Keratinocyte (primary cell): Measurements from ENCODE around the gene STAG1. TPM values are rescaled to one million over a fixed set of nuclear protein-coding genes. Genes with fewer than 3 reads are reported as not detected.

ENCODE experiments used
- DNase-seq: peaks from one replicate; pipeline ENCODE4 v3.0.0-alpha.2; 2011; ENCODE audit warnings: low read depth, missing footprints, low spot score
- FAIRE-seq: peaks from 2 replicates; lab custom pipeline; 2011; peaks lifted over from hg19 to GRCh38; lab: Jason Lieb, UNC
- H2AFZ ChIP-seq: 2 replicates; pipeline ENCODE4 v1.6.0; 2012; ENCODE audit warnings: low read length, control low read depth, inconsistent platforms; ENCODE audit not compliant: control insufficient read depth
- H3K27ac ChIP-seq: 2 replicates; pipeline ENCODE4 v1.5.1; 2011; ENCODE audit warnings: low read length; ENCODE audit not compliant: control insufficient read depth, insufficient read depth
- H3K27me3 ChIP-seq: 3 replicates; pipeline ENCODE4 v1.6.0; 2011; ENCODE audit warnings: low read length; ENCODE audit not compliant: control insufficient read depth, insufficient read depth; ENCODE audit errors: extremely low read depth
- H3K36me3 ChIP-seq, 2 experiments: 2 replicates in 1 of 2; 3 replicates in 1 of 2; pipeline ENCODE4 v1.5.1; 2011; ENCODE audit warnings: low read length in 2 of 2, mild to moderate bottlenecking in 1 of 2; ENCODE audit not compliant: control insufficient read depth in 2 of 2, insufficient read depth in 2 of 2; ENCODE audit errors: extremely low read depth in 1 of 2
- H3K4me1 ChIP-seq: 3 replicates; pipeline ENCODE4 v1.5.1; 2011; ENCODE audit warnings: low read length; ENCODE audit not compliant: control insufficient read depth, insufficient read depth; ENCODE audit errors: extremely low read depth
- H3K4me2 ChIP-seq: 3 replicates; pipeline ENCODE4 v1.6.0; 2011; ENCODE audit warnings: low read depth, low read length; ENCODE audit not compliant: control insufficient read depth, insufficient read depth; ENCODE audit errors: extremely low read depth
- H3K4me3 ChIP-seq, 3 experiments: fragments of 200-600 bp in 1 of 3; sonication (generic) in 1 of 3; 2 replicates in 2 of 3; 3 replicates in 1 of 3; pipeline ENCODE4 v1.5.1; 2011 to 2016; ENCODE audit warnings: low read length in 3 of 3, mild to moderate bottlenecking in 3 of 3, control low read depth in 2 of 3, inconsistent platforms in 1 of 3, low read depth in 1 of 3, mixed read lengths in 1 of 3, mixed run types in 1 of 3, moderate library complexity in 1 of 3; ENCODE audit not compliant: control insufficient read depth in 2 of 3, insufficient read depth in 2 of 3; ENCODE audit errors: extremely low read depth in 1 of 3
- H3K79me2 ChIP-seq: 2 replicates; pipeline ENCODE4 v1.6.0; 2012; ENCODE audit warnings: low read length; ENCODE audit not compliant: control insufficient read depth, insufficient read depth
- H3K9ac ChIP-seq: 3 replicates; pipeline ENCODE4 v1.6.0; 2011; ENCODE audit warnings: low read length; ENCODE audit not compliant: control insufficient read depth, insufficient read depth; ENCODE audit errors: extremely low read depth
- H3K9me1 ChIP-seq: 3 replicates; pipeline ENCODE4 v1.6.0; 2011; ENCODE audit warnings: low read length; ENCODE audit not compliant: control insufficient read depth, insufficient read depth; ENCODE audit errors: extremely low read depth
- H3K9me3 ChIP-seq: 2 replicates; pipeline ENCODE4 v1.5.1; 2012; ENCODE audit warnings: low read depth, low read length; ENCODE audit not compliant: control insufficient read depth
- H4K20me1 ChIP-seq: 3 replicates; pipeline ENCODE4 v1.6.0; 2011; ENCODE audit warnings: low read length; ENCODE audit not compliant: control insufficient read depth, insufficient read depth; ENCODE audit errors: extremely low read depth
- EZH2 ChIP-seq: IDR thresholded peaks from one replicate; pipeline ENCODE4 v1.6.1; 2012; ENCODE audit warnings: inconsistent platforms, mild to moderate bottlenecking, low read length, moderate library complexity
- dilution Hi-C: fragments of 300-500 bp; cut with MboI; formaldehyde crosslinking; loops from one replicate; pipeline ENCODE4 v1.7.0; 2020; ENCODE audit warnings: low sequenced_read_pairs; ENCODE audit not compliant: extremely low pct_ligation_motif_present
- polyA plus RNA-seq, 5 experiments: library from polyadenylated mRNA; depleted of rRNA in 3 of 5; stranded (reverse) in 3 of 5; stranded (forward) in 1 of 5; unstranded in 1 of 5; fragments of >200 nt; gene quantifications; 1 replicate in 1 of 5; 2 replicates in 3 of 5; 3 replicates in 1 of 5; pipeline versions ENCODE4 v1.2.1 to v1.2.3, GENCODE V29; 2011 to 2012; ENCODE audit warnings: missing spikeins in 2 of 5, low read depth in 1 of 5, low replicate concordance in 1 of 5
- TF ChIP-seq, protein P1 (sequence below), 3 experiments: IDR thresholded peaks in 1 of 3; conservative IDR thresholded peaks in 1 of 3; optimal IDR thresholded peaks in 1 of 3; 2 replicates in 2 of 3; 3 replicates in 1 of 3; pipeline versions ENCODE3 to v1.5.1; 2011; ENCODE audit warnings: low read length in 3 of 3, mild to moderate bottlenecking in 3 of 3, moderate library complexity in 2 of 3, control low read depth in 1 of 3, inconsistent platforms in 1 of 3; ENCODE audit not compliant: insufficient read depth in 2 of 3; ENCODE audit errors: extremely low read depth in 1 of 3

STAG1 gene
- polyA plus RNA-seq, 1 donor (not counting 4 experiments of a cell fraction or from before 2014, with no cell fraction given) = 11.8 TPM

DNA sequence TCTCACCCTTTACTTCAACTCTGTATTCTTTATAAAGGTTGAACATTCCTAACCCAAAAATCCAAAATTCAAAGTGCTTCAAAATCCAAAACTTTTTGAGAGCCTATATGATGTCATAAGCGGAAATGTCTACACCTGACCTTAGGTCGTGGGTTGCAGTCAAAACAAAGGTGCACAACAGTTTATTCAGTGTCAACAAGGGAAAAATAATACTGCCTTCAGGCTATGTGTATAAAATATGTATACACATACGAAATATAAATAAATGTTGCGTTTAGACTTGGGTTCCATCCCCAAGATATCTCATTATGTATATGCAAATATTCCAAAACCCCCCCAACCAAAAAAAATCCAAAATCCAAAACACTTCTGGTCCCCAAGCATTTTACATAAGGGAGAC lies 90.9 kb downstream of the STAG1 start:
- FAIRE-seq = no peak

GRCh38 chr3:136658946-136659682 lies 93.1 kb downstream of the STAG1 start:
- no peak for FAIRE-seq
- TF ChIP-seq, protein P1, sequence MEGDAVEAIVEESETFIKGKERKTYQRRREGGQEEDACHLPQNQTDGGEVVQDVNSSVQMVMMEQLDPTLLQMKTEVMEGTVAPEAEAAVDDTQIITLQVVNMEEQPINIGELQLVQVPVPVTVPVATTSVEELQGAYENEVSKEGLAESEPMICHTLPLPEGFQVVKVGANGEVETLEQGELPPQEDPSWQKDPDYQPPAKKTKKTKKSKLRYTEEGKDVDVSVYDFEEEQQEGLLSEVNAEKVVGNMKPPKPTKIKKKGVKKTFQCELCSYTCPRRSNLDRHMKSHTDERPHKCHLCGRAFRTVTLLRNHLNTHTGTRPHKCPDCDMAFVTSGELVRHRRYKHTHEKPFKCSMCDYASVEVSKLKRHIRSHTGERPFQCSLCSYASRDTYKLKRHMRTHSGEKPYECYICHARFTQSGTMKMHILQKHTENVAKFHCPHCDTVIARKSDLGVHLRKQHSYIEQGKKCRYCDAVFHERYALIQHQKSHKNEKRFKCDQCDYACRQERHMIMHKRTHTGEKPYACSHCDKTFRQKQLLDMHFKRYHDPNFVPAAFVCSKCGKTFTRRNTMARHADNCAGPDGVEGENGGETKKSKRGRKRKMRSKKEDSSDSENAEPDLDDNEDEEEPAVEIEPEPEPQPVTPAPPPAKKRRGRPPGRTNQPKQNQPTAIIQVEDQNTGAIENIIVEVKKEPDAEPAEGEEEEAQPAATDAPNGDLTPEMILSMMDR (optimal IDR thresholded peaks at IDR 0.05 in 1 of 3, IDR thresholded peaks at IDR 0.05 in 1 of 3, conservative IDR thresholded peaks at IDR 0.05 in 1 of 3; ENCODE audit: extremely low read depth in 1 of 3, insufficient read depth in 2 of 3, low read length in 3 of 3) = no peak
- TF ChIP-seq EZH2 = no peak
- Histone ChIP-seq H3K27ac (no peak overlapping the region), H3K27me3 (no peaks in the 10 kb centered on the region), H3K79me2 (peaks cover 49% of the 10 kb centered on the region), H3K36me3 (no peaks in the 10 kb centered on the region), H3K9me1 (no peaks in the 10 kb centered on the region), H3K4me1 (peaks cover 7% of the 10 kb centered on the region), H2AFZ (no peak overlapping the region), H3K9ac (no peak overlapping the region), H3K4me2 (no peak overlapping the region), H3K4me3 (no peak overlapping the region), H4K20me1 (no peaks in the 10 kb centered on the region), H3K9me3 (no peaks in the 10 kb centered on the region)
- DNase-seq = no peak
- dilution Hi-C loops = no loop called here

More for the DNA sequence above, 90.9 kb downstream of the STAG1 start:
- H2AFZ ChIP-seq = no peak overlapping the region
- no peak overlapping the region for H3K4me2 ChIP-seq
- H3K9ac ChIP-seq = no peak overlapping the region
- TF ChIP-seq, protein P1 (optimal IDR thresholded peaks at IDR 0.05 in 1 of 3, IDR thresholded peaks at IDR 0.05 in 1 of 3, conservative IDR thresholded peaks at IDR 0.05 in 1 of 3; ENCODE audit: extremely low read depth in 1 of 3, insufficient read depth in 2 of 3, low read length in 3 of 3) = no peak
- dilution Hi-C loops = no loop called here
- no peak overlapping the region for H3K27ac ChIP-seq
- no peaks in the 10 kb centered on the region for H3K27me3 ChIP-seq
- peaks cover 7% of the 10 kb centered on the region for H3K4me1 ChIP-seq
- H3K9me3 ChIP-seq = no peaks in the 10 kb centered on the region
- no peak overlapping the region for H3K4me3 ChIP-seq
- H3K79me2 ChIP-seq = peaks cover 41% of the 10 kb centered on the region
- no peaks in the 10 kb centered on the region for H3K9me1 ChIP-seq
- DNase-seq = no peak
- no peaks in the 10 kb centered on the region for H4K20me1 ChIP-seq
- H3K36me3 ChIP-seq = no peaks in the 10 kb centered on the region
